ENCODE results near the gene RICTOR. TPM values are rescaled to one million over a fixed set of nuclear protein-coding genes. Genes with fewer than 3 reads are reported as not detected.
A peak's percentile ranks its signal among the peaks of the same experiment; 100 is the strongest.

RICTOR gene
- total and polyA plus RNA-seq, 9 of the 15 experiments (the other 6 are each of a cell fraction or from before 2014, with no cell fraction given): 13.9 to 46.6 (median 22.6) TPM

DNA sequence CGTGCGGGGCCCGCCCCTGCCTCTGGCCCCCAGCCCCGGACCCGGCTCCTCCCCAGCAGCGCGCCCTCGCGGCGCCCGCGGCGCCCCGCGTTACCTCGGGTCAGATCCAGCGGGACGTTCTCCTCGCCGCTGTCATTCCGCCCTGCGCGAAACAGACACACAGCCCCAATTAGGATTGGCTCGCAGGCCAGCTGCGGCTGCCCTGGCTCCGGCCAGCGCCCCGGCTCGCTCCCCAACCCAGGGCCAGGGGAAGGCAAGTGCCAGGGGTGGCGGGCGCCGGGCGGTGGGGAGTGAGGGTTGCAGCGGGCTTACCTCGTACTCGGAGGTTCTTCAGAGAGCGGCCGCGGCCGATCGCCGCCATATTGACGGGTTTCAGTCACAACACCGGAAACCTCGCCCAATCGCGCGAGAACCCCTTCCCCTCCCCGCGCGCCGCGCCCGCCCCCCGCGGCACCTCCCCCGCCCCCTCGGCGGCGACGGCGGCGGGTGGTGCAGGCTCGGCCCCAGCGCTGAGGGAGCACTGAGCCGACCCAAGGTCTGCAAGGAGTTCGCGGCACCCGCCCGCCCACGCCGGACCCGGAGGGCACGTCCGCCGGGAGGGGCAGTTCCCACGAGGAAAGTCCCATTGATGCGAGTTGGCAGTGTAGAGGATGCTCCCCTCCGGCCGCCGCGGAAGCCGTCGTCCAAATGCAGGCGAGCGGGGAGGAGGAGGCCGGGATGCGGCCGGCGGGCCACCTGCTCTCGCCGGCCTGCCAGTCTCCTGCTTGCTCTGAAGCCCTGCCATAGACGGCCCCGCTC, at the start of gene RICTOR (continued):
- TF ChIP-seq ATF4 (CRISPR knock-in tag; IDR thresholded peaks at IDR 0.05) (no peak), XRCC3 (IDR thresholded peaks at IDR 0.05) (no peak), EWSR1 (IDR thresholded peaks at IDR 0.05; ENCODE audit: borderline replicate concordance, low read depth, partially characterized antibody) (no peak), HNRNPUL1 (IDR thresholded peaks at IDR 0.05; ENCODE audit: low read length) (no peak), KDM1A (IDR thresholded peaks at IDR 0.05) (peak in 1 of 2 experiments; percentile 46; a peak in 1 of 4 replicates), ZNF507 (tag; conservative IDR thresholded peaks at IDR 0.05) (no peak), ZNF212 (CRISPR knock-in tag; IDR thresholded peaks at IDR 0.05) (no peak), MIER1 (IDR thresholded peaks at IDR 0.05; ENCODE audit: low read depth) (no peak), TAF15 (IDR thresholded peaks at IDR 0.05; ENCODE audit: low read depth, low read length) (no peak), PCBP1 (IDR thresholded peaks at IDR 0.05; ENCODE audit: low read depth, low read length, poor library complexity, severe bottlenecking) (no peak), ARHGAP35 (IDR thresholded peaks at IDR 0.05; ENCODE audit: partially characterized antibody) (peak; percentile 45), JUNB (CRISPR knock-in tag; conservative IDR thresholded peaks at IDR 0.05) (no peak; the same call in 1 of the 2 replicates), SP1 (CRISPR knock-in tag; IDR thresholded peaks at IDR 0.05) (no peak), FOXK1 (CRISPR knock-in tag; IDR thresholded peaks at IDR 0.05; ENCODE audit: borderline replicate concordance) (no peak), MYC (IDR thresholded peaks at IDR 0.05; ENCODE audit: low read depth, low read length) (no peak), MYC (CRISPR knock-in tag; IDR thresholded peaks at IDR 0.05; ENCODE audit: borderline replicate concordance, low read depth) (0 out of 2 replicates have a peak, but pooled peaks have one; percentile 6), JUND (IDR thresholded peaks at IDR 0.05; ENCODE audit: borderline replicate concordance, low read depth, low read length) (no peak; the same call in 1 of the 2 replicates), JUND (tag; IDR thresholded peaks at IDR 0.05; ENCODE audit: borderline replicate concordance, low read depth, low read length) (no peak), SOX6 (IDR thresholded peaks at IDR 0.05) (0 out of 2 replicates have a peak, but pooled peaks have one; percentile 20), SETDB1 (IDR thresholded peaks at IDR 0.05; ENCODE audit: low read length) (no peak), WHSC1 (IDR thresholded peaks at IDR 0.05; ENCODE audit: low read length) (no peak), ZKSCAN8 (CRISPR knock-in tag; IDR thresholded peaks at IDR 0.05) (no peak)
- TF ChIP-seq, protein P1, sequence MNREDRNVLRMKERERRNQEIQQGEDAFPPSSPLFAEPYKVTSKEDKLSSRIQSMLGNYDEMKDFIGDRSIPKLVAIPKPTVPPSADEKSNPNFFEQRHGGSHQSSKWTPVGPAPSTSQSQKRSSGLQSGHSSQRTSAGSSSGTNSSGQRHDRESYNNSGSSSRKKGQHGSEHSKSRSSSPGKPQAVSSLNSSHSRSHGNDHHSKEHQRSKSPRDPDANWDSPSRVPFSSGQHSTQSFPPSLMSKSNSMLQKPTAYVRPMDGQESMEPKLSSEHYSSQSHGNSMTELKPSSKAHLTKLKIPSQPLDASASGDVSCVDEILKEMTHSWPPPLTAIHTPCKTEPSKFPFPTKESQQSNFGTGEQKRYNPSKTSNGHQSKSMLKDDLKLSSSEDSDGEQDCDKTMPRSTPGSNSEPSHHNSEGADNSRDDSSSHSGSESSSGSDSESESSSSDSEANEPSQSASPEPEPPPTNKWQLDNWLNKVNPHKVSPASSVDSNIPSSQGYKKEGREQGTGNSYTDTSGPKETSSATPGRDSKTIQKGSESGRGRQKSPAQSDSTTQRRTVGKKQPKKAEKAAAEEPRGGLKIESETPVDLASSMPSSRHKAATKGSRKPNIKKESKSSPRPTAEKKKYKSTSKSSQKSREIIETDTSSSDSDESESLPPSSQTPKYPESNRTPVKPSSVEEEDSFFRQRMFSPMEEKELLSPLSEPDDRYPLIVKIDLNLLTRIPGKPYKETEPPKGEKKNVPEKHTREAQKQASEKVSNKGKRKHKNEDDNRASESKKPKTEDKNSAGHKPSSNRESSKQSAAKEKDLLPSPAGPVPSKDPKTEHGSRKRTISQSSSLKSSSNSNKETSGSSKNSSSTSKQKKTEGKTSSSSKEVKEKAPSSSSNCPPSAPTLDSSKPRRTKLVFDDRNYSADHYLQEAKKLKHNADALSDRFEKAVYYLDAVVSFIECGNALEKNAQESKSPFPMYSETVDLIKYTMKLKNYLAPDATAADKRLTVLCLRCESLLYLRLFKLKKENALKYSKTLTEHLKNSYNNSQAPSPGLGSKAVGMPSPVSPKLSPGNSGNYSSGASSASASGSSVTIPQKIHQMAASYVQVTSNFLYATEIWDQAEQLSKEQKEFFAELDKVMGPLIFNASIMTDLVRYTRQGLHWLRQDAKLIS (CRISPR knock-in tag; IDR thresholded peaks at IDR 0.05): peak; percentile 83
- TF ChIP-seq, protein P2, sequence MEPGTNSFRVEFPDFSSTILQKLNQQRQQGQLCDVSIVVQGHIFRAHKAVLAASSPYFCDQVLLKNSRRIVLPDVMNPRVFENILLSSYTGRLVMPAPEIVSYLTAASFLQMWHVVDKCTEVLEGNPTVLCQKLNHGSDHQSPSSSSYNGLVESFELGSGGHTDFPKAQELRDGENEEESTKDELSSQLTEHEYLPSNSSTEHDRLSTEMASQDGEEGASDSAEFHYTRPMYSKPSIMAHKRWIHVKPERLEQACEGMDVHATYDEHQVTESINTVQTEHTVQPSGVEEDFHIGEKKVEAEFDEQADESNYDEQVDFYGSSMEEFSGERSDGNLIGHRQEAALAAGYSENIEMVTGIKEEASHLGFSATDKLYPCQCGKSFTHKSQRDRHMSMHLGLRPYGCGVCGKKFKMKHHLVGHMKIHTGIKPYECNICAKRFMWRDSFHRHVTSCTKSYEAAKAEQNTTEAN (CRISPR knock-in tag; IDR thresholded peaks at IDR 0.05): no peak
